Cardiac fibroblast (primary cell): Measurements from ENCODE around the gene SLITRK4.

Experiments
- DNase-seq, 2 donors: peaks; one replicate each; pipeline versions ENCODE4 v3.0.0 to v3.0.0-alpha.2; 2010; ENCODE audit warnings: low read depth in 2 of 2
- H3K4me3 ChIP-seq, 2 donors: replicated peaks in 1 of 2; 1 replicate in 1 of 2; 2 replicates in 1 of 2; pipeline ENCODE4 v1.5.1; 2011; ENCODE audit warnings: low read depth in 2 of 2, low read length in 2 of 2, mild to moderate bottlenecking in 2 of 2, moderate library complexity in 1 of 2
- CTCF ChIP-seq: IDR thresholded peaks from one replicate; pipeline ENCODE4 v1.5.1; 2011; ENCODE audit warnings: low read depth, mild to moderate bottlenecking, low read length, inconsistent platforms

SLITRK4 gene

GRCh38 chrX:143635915-143636314 lies at the start of gene SLITRK4:
Gene SLITRK4, minus strand, starts transcription at chrX:143636101. Its CDS starts 4,993 bp downstream, at chrX:143631108.
- peak within 1 kb of the TSS; percentile 26 to 56 for H3K4me3 ChIP-seq
- no peak for TF ChIP-seq CTCF
- DNase-seq: peak in 1 of 2 donors; percentile 76

- no peak for DNase-seq
- TF ChIP-seq CTCF: no peak
- H3K4me3 ChIP-seq: no peak overlapping the region
Observed at GRCh38 chrX:143683486-143683885, 47.6 kb upstream of the SLITRK4 start.

- no peak overlapping the region for H3K4me3 ChIP-seq
- no peak for TF ChIP-seq CTCF
- DNase-seq: no peak
Observed at GRCh38 chrX:143674926-143675325, 39.0 kb upstream of the SLITRK4 start.

- H3K4me3 ChIP-seq: no peak overlapping the region
- TF ChIP-seq CTCF: peak; percentile 30
- peak; percentile 26 to 29 for DNase-seq
Observed at GRCh38 chrX:143669395-143669794, 33.5 kb upstream of the SLITRK4 start.

GRCh38 chrX:143664302-143664701 lies 28.4 kb upstream of the SLITRK4 start:
- DNase-seq: peak; percentile 19 to 20
- no peak overlapping the region for H3K4me3 ChIP-seq
- TF ChIP-seq CTCF: peak; percentile 36

- DNase-seq: peak; percentile 0 to 60
- no peak for TF ChIP-seq CTCF
- no peak overlapping the region for H3K4me3 ChIP-seq
Observed at GRCh38 chrX:143663755-143664154, 27.9 kb upstream of the SLITRK4 start.

- no peak for DNase-seq
- H3K4me3 ChIP-seq: no peak overlapping the region
- no peak for TF ChIP-seq CTCF
Observed at GRCh38 chrX:143661286-143661685, 25.4 kb upstream of the SLITRK4 start.
